Dedifferentiated amniotic fluid mesenchymal stem cell (primary cell): ENCODE measurements around the gene INSRR.

ENCODE experiments used
- DNase-seq: peaks from one replicate; pipeline ENCODE4 v3.0.0-alpha.2; 2016; ENCODE audit errors: extremely low spot score

INSRR gene

DNA sequence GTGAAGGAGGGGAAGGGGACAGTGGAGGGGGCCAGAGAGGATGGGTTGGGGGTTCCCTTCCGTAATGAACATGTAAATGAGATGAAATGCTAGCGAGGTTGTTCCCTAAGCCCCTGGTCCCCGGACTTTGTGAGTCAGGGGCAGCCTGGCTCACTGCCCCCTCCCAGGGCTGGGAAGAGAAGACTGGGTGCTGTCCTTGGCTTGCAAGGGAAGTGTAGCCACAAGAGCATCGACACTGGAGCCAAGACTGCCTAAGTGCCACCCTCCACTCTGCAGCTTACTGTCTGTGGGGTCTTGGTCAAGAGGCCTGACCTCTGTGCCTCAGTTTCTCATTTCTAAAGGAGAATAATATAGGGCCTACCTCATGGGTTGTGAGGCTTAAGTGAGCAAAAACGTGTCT is 35.1 kb upstream of the INSRR start:
- DNase-seq = no peak

DNA sequence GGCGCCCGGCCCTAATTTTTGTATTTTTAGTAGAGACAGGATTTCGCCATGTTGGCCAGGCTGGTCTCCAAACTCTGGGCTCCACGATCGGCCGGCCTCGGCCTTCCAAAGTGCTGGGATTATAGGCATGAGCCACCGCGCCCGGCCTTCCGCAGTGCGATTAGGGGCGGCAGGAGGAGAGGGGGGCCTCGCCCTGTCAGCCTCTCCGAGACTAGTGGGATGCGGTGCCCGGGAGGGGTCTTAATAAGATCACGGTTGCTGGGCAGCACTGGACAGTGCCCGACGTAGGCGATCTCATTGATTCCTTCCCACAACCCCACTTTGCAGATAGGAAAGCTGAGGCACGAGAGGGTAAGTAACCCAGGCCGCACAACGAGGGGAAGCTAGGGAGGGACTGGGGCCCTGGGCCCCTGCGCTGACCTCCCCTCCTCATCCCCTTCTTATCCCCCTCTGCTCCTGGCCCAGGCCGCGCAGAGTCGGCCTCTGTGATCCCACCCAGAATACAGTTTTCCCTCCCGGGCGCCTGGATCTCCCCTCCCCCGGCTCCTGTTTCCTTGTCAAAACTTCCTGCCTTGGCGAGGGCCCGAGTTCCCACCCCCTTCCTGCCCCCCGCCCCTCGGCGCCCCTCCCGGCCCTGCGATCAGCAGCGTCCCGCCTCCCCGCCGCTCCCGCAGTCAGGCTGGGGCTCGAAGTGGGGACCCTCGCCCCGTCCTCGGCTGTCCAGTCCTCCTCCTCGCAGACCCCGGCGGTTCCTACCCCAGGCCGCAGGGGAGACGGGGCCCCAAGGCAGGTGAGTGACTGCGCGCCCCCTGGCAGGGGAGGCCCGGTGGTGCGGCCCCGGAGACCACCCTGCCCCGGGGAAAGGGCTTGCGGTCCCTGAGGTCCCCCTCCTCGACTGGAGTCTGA is 34.4 kb upstream of the INSRR start, which contains the start of gene PEAR1:
Gene PEAR1, plus strand, starts transcription at position 671 of the 906 bp plus-strand sequence. CDS start 10,209 bp downstream, outside the sequence.
- no peak for DNase-seq

DNA sequence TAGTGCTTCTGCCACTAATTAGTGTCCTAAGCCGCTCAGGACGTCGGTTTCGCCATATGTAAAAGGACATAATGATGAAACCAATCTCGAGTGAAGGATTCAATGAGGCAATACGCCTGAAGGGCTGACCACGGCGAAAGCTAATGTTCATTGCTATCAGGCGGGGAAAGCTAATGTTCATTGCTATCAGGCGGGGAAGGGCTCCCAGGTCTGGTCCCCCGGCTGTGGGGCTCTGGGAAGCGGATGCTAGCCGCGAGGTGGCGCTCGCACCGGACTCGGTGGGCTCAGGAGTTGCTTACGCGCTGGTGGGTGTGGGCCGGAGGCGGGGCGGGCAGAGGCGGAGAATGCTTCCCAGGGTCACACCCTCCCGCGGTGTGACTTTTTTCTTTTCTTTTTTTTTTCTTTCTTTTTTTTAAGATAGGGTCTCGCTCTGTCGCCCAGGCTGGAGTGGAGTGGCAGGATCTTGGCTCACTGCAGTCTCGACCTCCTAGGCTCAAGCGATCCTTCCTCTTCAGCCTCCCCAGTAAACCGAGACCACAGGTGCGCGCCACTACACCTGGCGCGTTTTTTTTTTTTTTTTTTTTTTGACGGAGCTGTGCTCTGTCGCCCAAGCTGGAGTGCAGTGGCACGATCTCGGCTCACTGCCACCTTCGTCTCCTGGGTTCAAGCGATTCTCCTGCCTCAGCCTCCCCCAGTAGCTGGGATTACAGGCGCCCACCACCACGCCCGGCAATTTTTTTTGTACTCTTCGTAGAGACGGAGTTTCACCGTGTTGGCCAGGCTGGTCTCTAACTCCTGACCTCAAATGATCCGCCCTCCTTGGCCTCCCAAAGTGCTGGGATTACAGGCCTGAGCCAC is 33.5 kb upstream of the INSRR start:
- peak; percentile 82 for DNase-seq

DNA sequence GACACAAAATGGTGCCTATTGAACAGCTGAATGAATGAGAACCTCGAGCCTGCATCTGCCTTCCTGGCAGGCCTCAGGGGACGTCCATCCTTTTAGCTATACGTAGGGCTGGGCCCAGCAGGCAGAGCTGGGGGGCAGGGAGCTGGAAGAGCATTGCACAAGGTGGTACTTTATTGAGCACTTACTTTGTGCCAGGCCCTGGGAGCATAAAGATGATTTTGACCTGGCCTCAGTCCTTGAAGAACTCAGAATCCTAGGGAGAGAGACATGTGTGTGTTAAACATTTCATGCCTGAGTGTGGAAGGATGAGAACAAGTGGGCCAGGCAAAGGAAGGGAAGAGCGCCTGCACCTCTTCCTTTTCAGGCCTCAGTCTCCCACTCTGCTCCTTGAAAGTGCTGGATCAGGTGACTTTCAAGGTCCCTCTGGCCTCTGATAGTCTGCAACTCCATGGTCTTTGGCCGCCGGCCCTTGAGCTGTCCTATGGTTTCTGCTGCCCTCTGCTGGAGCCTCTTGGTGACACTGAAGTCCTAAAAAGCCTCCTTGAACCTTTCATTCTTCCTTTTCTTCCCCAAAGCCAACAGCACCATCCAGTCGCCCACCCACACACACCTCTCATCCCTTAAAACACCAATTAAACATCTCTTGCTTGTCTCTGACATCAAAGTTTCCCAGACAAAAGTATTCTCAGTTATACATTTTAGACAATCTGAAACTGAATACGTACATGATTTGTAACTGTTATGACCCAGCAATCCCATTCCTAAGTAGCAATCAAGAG is 31.1 kb upstream of the INSRR start:
- DNase-seq = peak; percentile 80

DNA sequence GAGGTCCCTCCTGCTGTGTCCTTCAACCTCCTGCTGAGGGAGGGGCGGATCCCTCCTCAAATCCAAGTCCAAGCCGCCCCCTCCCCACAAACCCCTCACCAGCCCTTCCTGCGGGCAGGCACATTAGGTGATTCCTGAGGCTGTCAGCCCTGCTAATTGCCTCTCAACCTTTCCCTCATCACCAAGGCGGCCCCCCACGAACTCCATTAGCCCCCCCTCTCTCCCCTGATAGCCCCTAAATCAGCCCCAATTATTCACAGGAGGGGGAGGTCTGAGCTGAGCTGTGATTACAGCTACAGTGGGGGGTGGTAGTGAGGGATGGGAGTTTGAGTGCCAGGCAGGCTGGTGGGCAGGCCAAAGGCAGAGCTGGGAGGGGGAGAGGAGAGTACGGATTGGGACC is 28.8 kb upstream of the INSRR start:
- DNase-seq = no peak

DNA sequence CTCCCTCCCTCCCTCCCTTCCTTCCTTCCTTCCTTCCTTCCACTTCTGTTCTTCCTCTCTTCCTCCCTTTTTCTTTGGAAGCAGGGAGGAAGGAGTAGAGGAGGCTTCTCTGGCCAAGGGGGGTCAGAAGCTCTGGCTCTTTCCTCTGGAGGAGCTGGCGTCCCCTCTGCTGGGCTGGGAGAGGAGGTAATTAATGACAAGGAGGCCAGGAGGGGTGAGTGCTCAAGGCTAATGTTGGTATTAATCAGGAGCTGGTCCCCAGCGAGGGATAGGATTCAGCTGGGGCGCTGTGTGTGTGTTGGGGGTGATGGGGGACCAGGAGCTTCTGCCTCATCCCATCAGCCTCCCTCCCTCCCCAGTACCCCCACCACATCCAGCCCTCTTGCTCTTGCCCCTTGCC is 28.4 kb upstream of the INSRR start:
- DNase-seq = no peak

DNA sequence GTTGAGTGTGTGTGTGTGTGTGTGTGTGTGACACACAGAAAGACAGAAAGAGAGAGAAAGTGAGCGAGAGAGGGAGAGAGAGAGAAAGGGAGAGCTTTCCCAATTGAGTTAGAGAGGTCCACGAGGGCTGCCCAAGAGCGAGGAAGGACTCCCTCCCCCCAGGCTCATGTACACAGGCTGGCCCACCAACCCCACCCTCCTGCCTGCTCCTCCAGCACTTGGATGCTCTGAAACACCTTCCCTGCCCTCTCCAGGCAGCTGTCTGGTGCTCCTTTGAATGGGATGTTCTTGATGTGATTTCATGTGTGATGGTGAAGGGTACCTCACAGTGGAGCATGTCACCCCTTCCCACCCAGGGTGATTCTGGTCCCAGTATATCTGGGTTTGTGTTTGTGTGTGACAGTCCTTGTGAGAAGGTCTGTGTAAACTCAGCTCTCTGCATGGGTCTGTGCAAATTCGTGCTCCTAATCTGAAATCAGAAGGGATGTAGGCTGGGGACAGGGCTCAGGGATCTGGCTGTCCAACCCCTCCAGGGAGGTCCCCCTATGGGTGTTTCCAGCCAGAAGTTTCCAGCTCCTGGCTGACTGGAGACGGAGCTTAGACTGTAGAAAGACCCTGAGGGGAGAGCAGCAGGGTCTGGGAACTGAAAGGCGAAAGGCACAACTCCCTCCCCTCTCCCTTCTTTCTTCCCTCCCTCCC is 27.8 kb upstream of the INSRR start:
- DNase-seq = no peak

DNA sequence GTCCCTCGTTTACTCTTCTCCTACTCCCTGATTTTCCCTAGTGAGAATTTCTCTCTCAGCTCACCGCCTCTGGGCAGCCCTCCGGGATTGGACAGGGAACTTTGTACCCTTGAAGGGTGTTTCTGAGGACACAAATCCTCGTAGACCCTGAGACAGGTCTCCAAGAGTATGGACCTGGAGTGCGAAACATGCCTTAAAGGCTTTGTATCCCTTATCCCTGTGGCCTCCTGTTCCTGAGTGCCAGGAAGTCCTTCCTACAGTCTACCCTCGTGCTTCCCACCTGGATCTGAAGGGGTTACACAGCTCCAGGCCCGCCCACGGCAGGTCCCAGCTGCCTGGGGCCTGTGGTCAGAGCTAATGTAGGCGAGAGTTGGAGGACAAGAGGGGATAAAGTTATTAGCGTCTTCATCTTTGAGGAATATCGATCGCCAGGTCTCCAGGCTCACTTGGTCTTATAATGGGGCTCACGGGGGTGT is 27.0 kb upstream of the INSRR start:
- no peak for DNase-seq

DNA sequence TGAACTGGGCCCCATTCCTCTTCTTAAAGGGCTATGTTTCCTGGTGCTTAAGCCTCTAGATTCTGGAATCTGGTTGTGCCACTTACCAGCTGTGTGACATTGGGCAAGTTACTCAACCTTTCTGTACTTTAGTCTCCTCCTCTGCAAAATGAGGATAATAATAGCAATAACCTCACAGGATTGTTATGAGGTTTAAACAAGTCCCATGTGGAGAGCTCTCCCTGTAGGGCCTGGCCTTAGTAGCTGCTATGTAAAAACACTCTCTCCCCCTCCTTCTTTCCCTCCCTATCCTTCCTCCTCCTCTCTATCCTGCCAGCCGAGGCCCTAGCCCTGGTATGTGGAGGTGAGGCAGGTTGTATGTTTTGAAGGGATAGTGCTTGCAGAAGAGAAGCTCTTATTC is 26.4 kb upstream of the INSRR start:
- no peak for DNase-seq

DNA sequence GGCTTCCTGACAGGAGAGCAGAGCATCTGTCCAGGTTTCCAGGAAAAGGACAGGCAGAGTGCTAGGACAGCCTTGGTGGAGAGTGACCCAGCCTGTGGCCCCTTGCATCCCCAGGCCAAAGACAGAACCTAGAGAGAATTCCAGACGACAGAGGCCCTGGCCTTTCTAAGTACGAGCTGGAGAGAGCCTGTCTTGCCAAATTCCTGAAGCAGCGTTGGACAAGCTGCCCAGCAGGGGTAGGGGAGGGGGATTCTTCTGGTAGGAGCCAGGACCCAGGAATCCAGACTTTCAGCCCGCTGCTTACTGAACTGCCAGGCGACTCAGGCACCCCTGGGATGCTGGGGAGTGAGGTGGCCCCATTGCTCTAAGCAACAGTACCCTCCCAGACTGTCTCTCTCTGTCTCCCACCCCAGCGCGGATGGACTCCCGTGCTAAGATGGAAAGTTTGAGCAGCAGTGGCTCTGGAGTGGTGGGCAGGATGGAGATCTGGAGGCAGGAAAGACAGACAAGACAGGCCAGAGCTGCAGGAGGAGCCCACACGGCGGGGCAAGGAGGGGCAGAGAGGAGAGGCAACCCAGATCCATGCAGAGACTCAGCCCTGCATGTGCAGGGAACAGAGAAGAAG is 25.8 kb upstream of the INSRR start:
- no peak for DNase-seq

DNA sequence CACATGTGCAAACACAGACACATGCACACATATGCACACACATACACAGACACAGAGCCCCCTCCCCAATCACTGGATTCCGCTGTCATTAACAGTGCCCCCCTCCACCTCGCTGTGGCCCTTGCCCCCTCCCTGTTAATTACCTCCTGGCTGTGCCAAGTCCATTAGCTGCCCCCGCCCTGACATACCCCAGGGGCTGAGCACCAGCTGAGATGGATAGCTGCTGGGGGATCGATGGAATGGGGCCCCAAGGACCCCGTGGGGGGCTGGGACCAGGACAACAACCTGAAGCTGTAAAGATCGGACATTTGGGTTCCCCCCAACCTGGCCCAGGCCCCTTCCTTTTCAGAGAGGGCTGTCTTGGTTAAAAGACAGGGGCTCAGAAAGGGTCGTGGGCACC is 25.0 kb upstream of the INSRR start:
- no peak for DNase-seq

DNA sequence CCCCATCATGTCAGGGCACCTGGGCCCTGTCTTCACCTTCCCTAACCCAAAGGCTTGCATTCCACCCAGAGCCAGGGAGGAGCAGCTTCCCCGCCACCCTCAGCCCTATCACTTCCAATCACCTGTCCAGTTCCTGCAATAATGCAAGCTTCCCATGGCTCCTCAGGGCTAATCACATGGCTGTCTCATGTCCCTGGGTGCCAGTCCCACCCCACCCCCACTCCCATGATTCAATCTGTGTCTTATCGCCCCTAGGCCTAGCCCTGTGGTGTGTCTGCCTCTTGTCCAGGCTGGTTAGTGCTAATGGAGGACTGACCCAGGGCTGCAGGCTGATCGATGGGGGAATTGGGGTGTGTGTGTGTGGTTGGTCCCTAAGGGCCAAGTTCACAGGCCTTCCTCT is 23.6 kb upstream of the INSRR start:
- DNase-seq = no peak

DNA sequence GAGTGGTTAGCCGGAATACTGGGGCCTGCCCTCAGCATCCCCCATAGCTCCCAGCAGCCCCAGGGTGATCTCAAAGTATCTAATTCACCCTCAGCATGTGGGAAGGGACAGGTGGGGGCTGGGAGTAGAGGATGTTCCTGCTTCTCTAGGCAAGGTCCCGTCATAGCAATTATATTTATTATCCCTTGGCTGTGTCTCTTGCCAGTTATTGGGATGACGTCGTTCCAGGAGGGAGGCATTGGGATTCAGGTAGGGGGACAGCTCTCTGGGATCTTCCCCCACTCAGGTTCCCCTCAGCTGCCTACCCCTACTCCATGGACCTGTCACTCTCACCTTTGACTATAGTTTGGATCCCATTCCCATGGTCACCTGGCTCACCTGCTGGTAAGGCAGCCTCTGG is 22.7 kb upstream of the INSRR start:
- DNase-seq = no peak

DNA sequence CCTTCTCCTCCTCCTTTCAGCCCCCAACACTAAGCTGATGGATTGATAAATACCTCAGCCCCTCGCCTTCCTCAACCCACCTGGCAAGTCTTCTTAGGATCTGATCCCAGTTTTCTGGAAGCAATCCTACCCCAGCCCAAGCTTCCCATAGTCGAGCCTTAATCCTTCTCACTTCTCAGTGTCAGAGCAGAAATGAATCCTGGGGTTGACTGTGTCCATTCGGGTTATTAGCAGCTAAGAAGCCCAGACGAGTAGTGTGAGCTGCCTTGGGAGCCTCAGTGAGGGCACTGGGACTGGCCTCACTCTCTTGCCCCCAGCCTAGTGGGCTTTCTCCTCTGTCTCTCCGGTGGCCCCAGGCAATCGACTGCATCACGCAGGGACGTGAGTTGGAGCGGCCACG is 22.2 kb upstream of the INSRR start:
- DNase-seq = no peak

DNA sequence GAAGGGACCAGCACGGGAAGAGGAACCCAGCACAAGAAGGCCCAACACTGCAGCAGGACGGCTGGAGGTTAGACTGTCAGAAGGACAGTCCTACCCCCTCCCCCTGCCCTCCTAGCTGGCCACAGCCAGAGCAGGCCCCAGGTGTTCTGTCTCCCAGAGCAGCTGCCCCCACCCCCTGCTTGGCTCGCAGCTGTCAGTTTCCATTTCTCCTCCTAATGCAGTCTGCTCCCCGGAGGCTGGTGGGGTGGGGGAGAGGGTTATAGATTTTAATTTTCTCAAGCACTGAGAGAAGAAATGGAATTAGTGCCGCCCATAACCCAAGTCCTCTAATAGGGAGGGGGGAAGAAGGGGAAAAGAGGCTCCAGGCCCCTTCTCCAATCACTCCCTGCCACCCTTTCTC is 21.6 kb upstream of the INSRR start:
- no peak for DNase-seq

DNA sequence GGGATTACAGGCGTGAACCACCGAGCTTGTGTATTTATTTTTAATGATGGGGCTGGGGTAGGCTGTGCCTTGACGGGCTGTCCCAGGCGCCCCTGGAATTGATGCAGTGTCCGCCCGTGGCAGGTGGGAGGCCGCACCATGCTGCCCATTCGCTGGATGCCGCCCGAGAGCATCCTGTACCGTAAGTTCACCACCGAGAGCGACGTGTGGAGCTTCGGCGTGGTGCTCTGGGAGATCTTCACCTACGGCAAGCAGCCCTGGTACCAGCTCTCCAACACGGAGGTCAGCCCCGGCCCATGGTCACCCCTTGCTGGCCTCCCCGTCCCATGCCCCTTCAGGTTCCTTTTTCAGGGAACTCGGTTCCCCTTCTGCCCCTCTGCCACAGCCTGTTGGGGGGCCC is 21.0 kb upstream of the INSRR start:
- no peak for DNase-seq

DNA sequence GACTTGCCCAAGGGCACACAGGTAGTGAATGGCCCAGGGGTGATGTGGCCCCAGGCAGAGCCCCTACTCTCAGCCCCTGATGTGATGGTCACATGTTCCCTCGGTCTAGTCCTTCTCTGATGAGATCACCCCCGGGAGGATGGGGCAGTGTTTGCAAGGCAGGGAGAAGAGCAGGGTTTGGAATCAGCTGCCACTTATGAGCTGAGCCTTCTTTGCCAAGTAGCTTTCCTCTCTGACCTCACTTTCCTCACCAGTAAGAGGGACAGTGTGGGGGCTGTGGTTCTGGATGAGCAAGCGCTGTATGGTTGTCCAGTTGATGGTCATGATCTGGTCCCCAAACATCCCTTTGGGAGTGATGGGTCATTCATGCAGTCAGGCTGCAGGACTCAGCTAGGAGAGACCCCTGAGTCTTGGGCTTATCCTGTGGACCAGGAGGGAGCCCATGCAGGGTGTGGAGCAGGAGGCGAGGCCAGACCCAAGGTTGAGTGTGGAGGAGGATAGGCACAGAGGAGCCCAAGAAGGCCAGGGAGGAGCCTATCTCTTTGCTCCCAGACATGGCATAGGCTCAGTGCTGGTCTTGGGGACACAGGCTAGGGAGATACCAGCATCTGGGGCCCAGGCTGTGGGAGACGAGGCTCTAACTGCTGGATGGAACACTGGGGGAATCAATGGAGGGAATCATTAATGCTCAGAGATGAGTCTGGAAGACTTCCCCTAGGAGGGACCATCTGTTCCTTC is 18.7 kb upstream of the INSRR start:
- no peak for DNase-seq

DNA sequence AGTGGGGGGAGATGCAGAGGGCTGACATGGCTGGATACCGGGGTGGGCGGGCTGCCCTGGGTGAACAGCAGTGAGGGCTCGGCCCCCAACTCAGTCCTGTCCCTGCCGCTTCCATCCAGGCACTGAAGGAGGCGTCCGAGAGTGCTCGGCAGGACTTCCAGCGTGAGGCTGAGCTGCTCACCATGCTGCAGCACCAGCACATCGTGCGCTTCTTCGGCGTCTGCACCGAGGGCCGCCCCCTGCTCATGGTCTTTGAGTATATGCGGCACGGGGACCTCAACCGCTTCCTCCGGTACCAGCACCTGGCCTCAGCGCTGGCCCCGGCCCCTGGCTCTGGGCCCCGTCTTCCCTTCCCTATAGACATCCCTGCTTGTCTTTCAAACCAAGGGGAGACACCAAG is 17.4 kb upstream of the INSRR start:
- no peak for DNase-seq

DNA sequence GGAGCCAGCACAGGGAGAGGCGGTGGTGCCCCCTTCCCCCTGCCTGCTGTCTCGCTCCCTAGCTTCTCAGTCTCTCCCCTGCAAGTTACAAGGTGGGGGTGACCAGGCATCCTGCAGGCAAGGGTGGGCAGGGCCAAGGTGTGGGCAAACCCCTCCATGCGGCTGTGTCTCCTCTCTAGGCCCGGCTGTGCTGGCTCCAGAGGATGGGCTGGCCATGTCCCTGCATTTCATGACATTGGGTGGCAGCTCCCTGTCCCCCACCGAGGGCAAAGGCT is 16.4 kb upstream of the INSRR start:
- DNase-seq = no peak

DNA sequence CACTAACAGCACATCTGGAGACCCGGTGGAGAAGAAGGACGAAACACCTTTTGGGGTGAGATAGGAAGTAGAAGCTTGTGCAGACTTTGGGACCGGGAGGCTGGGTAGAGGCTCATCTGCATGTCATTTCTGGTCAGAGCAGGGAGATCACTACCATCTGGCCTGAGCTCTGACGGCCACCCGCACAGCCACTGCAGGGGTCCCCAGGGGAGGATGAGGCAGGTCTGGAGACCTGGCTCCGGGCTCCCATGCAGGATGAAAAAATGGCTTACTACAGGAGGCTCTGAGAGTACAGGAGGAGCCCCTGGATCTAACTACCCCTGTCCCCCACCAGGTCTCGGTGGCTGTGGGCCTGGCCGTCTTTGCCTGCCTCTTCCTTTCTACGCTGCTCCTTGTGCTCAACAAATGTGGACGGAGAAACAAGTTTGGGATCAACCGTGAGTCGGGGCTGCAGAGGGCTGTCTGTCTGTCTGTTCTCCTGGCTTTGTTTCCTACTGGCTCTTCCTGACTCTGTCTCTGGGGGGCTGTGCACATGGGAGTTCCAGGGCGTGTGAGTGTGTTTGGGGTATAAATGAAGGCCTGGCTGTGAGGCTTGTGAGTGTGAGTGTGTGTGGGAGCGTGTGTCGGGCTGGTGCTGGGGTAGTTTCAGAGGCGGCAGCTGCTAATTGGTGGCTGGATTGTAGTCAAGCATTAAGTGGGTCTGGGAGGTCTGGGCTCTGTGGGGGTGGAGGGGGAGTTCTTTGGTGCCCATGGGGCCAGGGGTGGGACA is 15.8 kb upstream of the INSRR start:
- no peak for DNase-seq
